Tibial nerve (tissue), 4 donors: ENCODE results near the gene FKBP6.

Experiments
- EP300 ChIP-seq, 2 donors: sonication (generic); formaldehyde crosslinking; IDR thresholded peaks; one replicate each; pipeline ENCODE4 v1.6.1; 2017; ENCODE audit warnings: antibody characterized with exemption in 2 of 2, mild to moderate bottlenecking in 1 of 2
- POLR2A ChIP-seq, 2 donors: fragments of 450-650 bp; IDR thresholded peaks; one replicate each; pipeline ENCODE4 v1.6.1; 2017; ENCODE audit warnings: antibody characterized with exemption in 2 of 2, mild to moderate bottlenecking in 2 of 2, moderate library complexity in 2 of 2
- TF ChIP-seq, protein P1 (sequence below), 5 experiments: fragments of 200-600 bp in 3 of 5; fragments of 450-650 bp in 2 of 5; sonication (generic) in 3 of 5; IDR thresholded peaks; one replicate each; pipeline ENCODE4 v1.5.1; 2016 to 2019; ENCODE audit warnings: antibody characterized with exemption in 5 of 5, mild to moderate bottlenecking in 3 of 5, moderate library complexity in 2 of 5

DNA sequence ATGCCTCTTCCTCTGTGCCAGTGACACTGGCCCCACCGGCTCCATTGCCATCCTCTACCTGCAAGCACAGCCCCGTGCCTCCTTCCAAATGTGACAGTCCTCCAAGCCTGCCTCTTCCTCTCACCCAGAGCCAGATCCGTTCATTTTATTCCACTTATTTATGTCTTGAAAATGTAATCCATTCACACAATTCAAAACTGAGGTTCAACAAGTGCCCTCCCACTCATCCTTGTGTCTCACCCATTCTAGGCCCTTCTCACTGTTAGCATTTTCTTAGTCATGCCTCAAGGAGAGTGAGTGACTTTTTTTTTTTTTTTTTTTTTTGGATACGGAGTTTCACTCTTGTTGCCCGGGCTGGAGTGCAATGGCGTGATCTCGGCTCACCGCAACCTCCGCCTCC is 41.7 kb downstream of the FKBP6 start:
- TF ChIP-seq, protein P1, sequence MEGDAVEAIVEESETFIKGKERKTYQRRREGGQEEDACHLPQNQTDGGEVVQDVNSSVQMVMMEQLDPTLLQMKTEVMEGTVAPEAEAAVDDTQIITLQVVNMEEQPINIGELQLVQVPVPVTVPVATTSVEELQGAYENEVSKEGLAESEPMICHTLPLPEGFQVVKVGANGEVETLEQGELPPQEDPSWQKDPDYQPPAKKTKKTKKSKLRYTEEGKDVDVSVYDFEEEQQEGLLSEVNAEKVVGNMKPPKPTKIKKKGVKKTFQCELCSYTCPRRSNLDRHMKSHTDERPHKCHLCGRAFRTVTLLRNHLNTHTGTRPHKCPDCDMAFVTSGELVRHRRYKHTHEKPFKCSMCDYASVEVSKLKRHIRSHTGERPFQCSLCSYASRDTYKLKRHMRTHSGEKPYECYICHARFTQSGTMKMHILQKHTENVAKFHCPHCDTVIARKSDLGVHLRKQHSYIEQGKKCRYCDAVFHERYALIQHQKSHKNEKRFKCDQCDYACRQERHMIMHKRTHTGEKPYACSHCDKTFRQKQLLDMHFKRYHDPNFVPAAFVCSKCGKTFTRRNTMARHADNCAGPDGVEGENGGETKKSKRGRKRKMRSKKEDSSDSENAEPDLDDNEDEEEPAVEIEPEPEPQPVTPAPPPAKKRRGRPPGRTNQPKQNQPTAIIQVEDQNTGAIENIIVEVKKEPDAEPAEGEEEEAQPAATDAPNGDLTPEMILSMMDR (IDR thresholded peaks at IDR 0.05) = no peak
- TF ChIP-seq EP300 (IDR thresholded peaks at IDR 0.05) (no peak), POLR2A (IDR thresholded peaks at IDR 0.05) (no peak)
